Chondrocyte (in vitro differentiated cells): Measurements from ENCODE around the gene ZFAND3. TPM values are rescaled to one million over a fixed set of nuclear protein-coding genes. Genes with fewer than 3 reads are reported as not detected.

ENCODE experiments used
- DNase-seq: peaks from one replicate; pipeline ENCODE4 v3.0.0; 2021; ENCODE audit warnings: mixed read lengths, low spot score
- H3K27ac Mint-ChIP-seq: one replicate; pipeline ENCODE4 v1.8.0; 2021; ENCODE audit warnings: mild to moderate bottlenecking, moderate library complexity, mixed read lengths; ENCODE audit not compliant: unreplicated experiment
- H3K27me3 Mint-ChIP-seq: 2 replicates; pipeline ENCODE4 v1.8.0; 2021; ENCODE audit warnings: low read depth, mixed read lengths
- H3K36me3 Mint-ChIP-seq: 2 replicates; pipeline ENCODE4 v1.8.0; 2021; ENCODE audit warnings: low read depth, mixed read lengths
- H3K4me1 Mint-ChIP-seq: 2 replicates; pipeline ENCODE4 v1.8.0; 2021; ENCODE audit warnings: low read depth, mild to moderate bottlenecking, mixed read lengths
- H3K4me3 Mint-ChIP-seq: one replicate; pipeline ENCODE4 v1.8.0; 2021; ENCODE audit warnings: mild to moderate bottlenecking, moderate library complexity, mixed read lengths; ENCODE audit not compliant: unreplicated experiment
- H3K9me3 Mint-ChIP-seq: 2 replicates; pipeline ENCODE4 v1.8.0; 2021; ENCODE audit warnings: low read depth, mixed read lengths
- CTCF ChIP-seq: fragments of 200-600 bp; sonication (generic); IDR thresholded peaks from 2 replicates; pipeline ENCODE4 v1.5.0; 2021; ENCODE audit warnings: antibody characterized with exemption, mild to moderate bottlenecking, moderate library complexity
- total RNA-seq: library from RNA; stranded (reverse); gene quantifications from 3 replicates; pipeline ENCODE4 v1.2.1, GENCODE V29; 2021

The ZFAND3 gene
- total RNA-seq, 1 donor from 2014 or later: 98.5 TPM

- Mint-ChIP-seq H3K4me1 (peaks cover 26% of the 10 kb centered on the region), H3K9me3 (no peaks in the 10 kb centered on the region), H3K27ac (no peak overlapping the region), H3K4me3 (no peak overlapping the region), H3K27me3 (no peaks in the 10 kb centered on the region), H3K36me3 (peaks cover 13% of the 10 kb centered on the region)
- no peak for DNase-seq
- TF ChIP-seq CTCF: no peak
Observed at GRCh38 chr6:38150681-38151296, 331.3 kb downstream of the ZFAND3 start.

- Mint-ChIP-seq H3K4me1 (peaks cover 15% of the 10 kb centered on the region), H3K4me3 (no peak overlapping the region), H3K9me3 (no peaks in the 10 kb centered on the region), H3K27me3 (no peaks in the 10 kb centered on the region), H3K27ac (no peak overlapping the region), H3K36me3 (peaks cover 13% of the 10 kb centered on the region)
- TF ChIP-seq CTCF: no peak
- no peak for DNase-seq
Observed at GRCh38 chr6:38151580-38152500, 332.3 kb downstream of the ZFAND3 start.

- DNase-seq: no peak
- Mint-ChIP-seq H3K27ac (peak overlapping the region; percentile 2), H3K4me3 (no peak overlapping the region), H3K9me3 (no peaks in the 10 kb centered on the region), H3K27me3 (no peaks in the 10 kb centered on the region), H3K36me3 (peaks cover 13% of the 10 kb centered on the region), H3K4me1 (peaks cover 9% of the 10 kb centered on the region)
- no peak for TF ChIP-seq CTCF
Observed at GRCh38 chr6:38152620-38153019, 333.1 kb downstream of the ZFAND3 start.

GRCh38 chr6:38153076-38153797 lies 333.7 kb downstream of the ZFAND3 start:
- H3K27ac Mint-ChIP-seq: peak overlapping the region; percentile 2
- H3K36me3 Mint-ChIP-seq: peaks cover 13% of the 10 kb centered on the region
- no peaks in the 10 kb centered on the region for H3K9me3 Mint-ChIP-seq
- TF ChIP-seq CTCF: no peak
- H3K4me1 Mint-ChIP-seq: peaks cover 6% of the 10 kb centered on the region
- H3K4me3 Mint-ChIP-seq: no peak overlapping the region
- no peaks in the 10 kb centered on the region for H3K27me3 Mint-ChIP-seq
- DNase-seq: no peak

DNA sequence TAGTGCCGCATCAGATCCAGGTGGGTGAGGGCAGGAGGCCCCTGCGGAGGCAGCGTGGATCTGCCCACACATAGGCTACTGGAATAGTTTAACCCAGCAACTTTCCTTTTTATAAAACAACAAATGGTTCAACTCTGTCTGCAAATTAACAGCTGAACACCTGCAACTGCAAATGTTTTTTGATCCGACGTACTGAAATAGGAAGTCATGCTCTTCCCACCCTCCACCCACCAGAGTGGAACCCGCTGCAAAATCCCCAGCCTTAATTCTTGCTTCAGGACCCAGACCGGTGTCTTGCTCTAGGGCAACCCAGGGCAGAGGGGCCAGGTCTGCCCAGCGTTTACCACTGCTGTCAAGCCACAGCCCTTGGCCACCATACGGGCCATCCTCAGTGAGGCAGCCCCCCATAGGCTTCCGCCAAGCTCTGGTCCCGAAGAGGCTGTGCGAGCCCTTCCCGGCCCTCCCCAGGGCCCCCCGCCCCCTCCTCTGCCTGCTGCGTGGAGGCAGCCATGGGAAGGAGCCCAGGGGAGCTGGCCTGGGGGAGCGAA lies 334.3 kb downstream of the ZFAND3 start:
- no peaks in the 10 kb centered on the region for H3K27me3 Mint-ChIP-seq
- H3K4me1 Mint-ChIP-seq: peaks cover 6% of the 10 kb centered on the region
- TF ChIP-seq CTCF: no peak
- H3K36me3 Mint-ChIP-seq: peaks cover 13% of the 10 kb centered on the region
- H3K9me3 Mint-ChIP-seq: no peaks in the 10 kb centered on the region
- no peak for DNase-seq
- no peak overlapping the region for H3K4me3 Mint-ChIP-seq
- H3K27ac Mint-ChIP-seq: no peak overlapping the region
